ENCODE results near the gene SGF29. TPM values are rescaled to one million over a fixed set of nuclear protein-coding genes. Genes with fewer than 3 reads are reported as not detected.
"Not testable (repeated sequence)": the region's sequence is repeated elsewhere in the genome, so short reads cannot be mapped to it uniquely, and the experiment has no call there.

The SGF29 gene
- total and polyA plus RNA-seq, 2 experiments from 2014 or later: 10.0 to 17.6 TPM

DNA sequence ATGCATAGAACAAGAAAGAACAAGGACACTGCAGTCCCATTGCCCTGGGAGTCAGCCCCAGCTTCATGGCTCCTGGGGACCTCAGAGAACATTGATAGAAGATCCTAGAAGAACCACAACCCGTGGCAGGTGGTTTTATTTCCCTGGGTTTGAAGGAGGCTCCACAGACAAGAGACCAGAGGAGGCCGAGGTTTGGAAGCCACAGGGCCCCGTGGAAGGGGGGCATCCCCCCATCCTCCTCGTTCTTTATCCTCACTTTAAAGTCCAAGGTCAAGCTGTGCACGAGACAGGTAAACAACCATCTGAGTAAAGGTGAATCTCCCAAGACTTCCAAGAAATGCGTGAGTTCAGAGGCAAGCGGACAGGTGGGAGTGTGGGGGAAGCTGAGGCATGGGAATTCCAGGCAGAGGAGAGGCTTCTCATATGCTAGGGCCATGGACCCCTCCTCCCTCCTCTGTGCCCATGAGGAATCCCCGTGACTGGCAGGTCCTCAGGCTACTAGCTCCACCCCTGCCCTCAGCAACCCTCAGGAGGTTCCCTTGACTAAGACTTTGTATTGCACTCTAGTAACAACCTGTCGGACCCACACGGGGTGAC lies 57.0 kb downstream of the SGF29 start (continued):
- no peak for TF ChIP-seq ZNF114 (CRISPR knock-in tag; IDR thresholded peaks at IDR 0.05)
- no peak for TF ChIP-seq REST (IDR thresholded peaks at IDR 0.05; ENCODE audit: unreplicated experiment)

DNA sequence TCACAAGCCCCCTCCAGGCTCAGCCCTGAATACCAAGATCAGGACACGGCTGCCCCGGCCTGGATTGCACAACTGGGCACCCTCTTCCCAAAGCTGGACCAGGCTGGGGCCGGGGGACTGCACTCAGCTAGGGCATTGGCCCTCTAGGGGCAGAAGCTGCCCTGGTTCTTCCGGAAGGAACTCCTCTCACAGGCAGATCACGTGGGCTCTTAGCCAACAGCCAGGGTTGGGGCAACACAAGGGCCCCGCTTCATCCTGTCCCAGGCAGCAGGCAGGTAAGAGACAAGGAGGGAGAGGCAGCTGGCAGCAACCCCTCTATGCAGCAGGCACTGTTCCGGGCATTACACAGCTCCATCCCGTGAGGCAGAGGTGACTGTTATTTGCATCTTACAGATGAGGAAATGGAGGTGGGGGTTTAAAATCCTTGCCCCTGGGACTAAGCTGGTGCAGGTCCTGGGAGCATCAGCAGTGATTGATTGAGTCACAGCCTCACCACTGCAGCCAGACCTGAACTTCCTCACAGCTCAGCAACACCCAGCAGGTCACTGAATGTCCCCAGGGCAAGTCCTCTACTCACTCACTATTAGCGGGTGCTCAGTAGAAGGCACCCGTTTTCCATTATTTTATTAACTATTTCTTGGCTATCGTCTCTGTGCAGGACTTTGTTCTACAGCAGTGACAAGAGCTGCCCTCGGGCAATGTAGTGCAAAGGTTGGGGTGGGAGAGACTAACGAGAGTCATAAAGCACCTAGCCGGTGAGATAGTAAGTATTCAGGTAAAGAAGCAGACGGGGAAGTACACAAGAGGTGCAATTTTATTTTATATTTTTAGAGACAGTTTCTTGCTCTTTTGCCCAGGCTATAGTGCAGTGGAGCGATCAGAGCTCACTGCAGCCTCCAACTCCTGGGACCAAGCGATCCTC lies 58.9 kb downstream of the SGF29 start:
- H3K36me3 ChIP-seq (ENCODE audit: insufficient read depth); H4K20me1 ChIP-seq (replicated peaks; ENCODE audit: insufficient read depth); H3K9me2 ChIP-seq (ENCODE audit: insufficient read depth); H3K27ac ChIP-seq (ENCODE audit: low read depth); H2AFZ ChIP-seq; DNase-seq (ENCODE audit: low spot score); H3F3A ChIP-seq (replicated peaks; ENCODE audit: low read depth); H3K27me3 Mint-ChIP-seq (ENCODE audit: insufficient read depth, low read depth, poor library complexity); H3K4me3 Mint-ChIP-seq; H3K9me3 Mint-ChIP-seq; H3K27me3 ChIP-seq (ENCODE audit: insufficient read depth); H3K27ac Mint-ChIP-seq; H3K4me2 ChIP-seq; H3K36me3 Mint-ChIP-seq (ENCODE audit: low read depth); H3K79me2 ChIP-seq (replicated peaks; ENCODE audit: insufficient read depth); H3K4me3 ChIP-seq: not testable (repeated sequence)
- H3K4me1 ChIP-seq (ENCODE audit: insufficient read depth): peaks cover 10% of the 10 kb centered on the region
- peaks cover 24% of the 10 kb centered on the region for H3K4me1 Mint-ChIP-seq
- ATAC-seq: peak; percentile 36

DNA sequence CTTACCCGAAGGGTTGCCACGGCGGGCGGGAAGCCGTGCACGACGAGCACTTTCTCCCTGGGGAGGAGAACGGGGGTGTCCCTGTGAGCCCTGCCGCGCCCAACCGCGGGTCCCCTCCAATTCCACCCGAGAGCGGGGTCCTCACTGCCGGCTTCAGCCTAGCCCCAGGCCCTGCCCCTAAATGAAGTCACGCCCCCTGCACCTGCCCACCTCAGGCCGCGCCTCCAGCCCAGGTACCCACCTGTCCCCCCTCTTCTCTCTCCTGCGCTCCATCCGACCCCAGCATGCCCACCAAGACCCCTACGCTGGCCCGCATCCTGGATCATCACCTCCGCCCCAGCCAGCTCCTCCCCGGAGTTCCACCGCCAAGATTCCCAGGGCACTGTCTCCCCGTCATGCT lies 60.2 kb downstream of the SGF29 start:
- not testable (repeated sequence) for H3K4me2 ChIP-seq; H4K20me1 ChIP-seq (replicated peaks; ENCODE audit: insufficient read depth); H2AFZ ChIP-seq; H3K27ac Mint-ChIP-seq; H3K36me3 ChIP-seq (ENCODE audit: insufficient read depth); H3K9me2 ChIP-seq (ENCODE audit: insufficient read depth); H3K4me3 Mint-ChIP-seq; H3K9me3 Mint-ChIP-seq; H3K27me3 Mint-ChIP-seq (ENCODE audit: insufficient read depth, low read depth, poor library complexity); H3K79me2 ChIP-seq (replicated peaks; ENCODE audit: insufficient read depth); H3K27ac ChIP-seq (ENCODE audit: low read depth); H3K27me3 ChIP-seq (ENCODE audit: insufficient read depth); H3F3A ChIP-seq (replicated peaks; ENCODE audit: low read depth); H3K36me3 Mint-ChIP-seq (ENCODE audit: low read depth)
- DNase-seq (ENCODE audit: low spot score) (peak; percentile 59), ATAC-seq (peak; percentile 64)
- Histone ChIP-seq H3K4me1 (ENCODE audit: insufficient read depth) (peaks cover 11% of the 10 kb centered on the region), H3K4me3 (peak overlapping the region; percentile 40; the same call in 1 of the 2 replicates)
- H3K4me1 Mint-ChIP-seq: peaks cover 32% of the 10 kb centered on the region

GRCh38 chr16:28614561-28614960 lies 60.8 kb downstream of the SGF29 start:
- not testable (repeated sequence) for H3K36me3 ChIP-seq (ENCODE audit: insufficient read depth); H3K36me3 Mint-ChIP-seq (ENCODE audit: low read depth); H3K27me3 Mint-ChIP-seq (ENCODE audit: insufficient read depth, low read depth, poor library complexity); H3K27ac ChIP-seq (ENCODE audit: low read depth); H3K4me2 ChIP-seq; H3K9me3 Mint-ChIP-seq; H3K4me3 Mint-ChIP-seq; H3K79me2 ChIP-seq (replicated peaks; ENCODE audit: insufficient read depth); ATAC-seq; H3K4me3 ChIP-seq; H3K9me2 ChIP-seq (ENCODE audit: insufficient read depth); H3K27ac Mint-ChIP-seq; H2AFZ ChIP-seq; H4K20me1 ChIP-seq (replicated peaks; ENCODE audit: insufficient read depth); H3K27me3 ChIP-seq (ENCODE audit: insufficient read depth); H3F3A ChIP-seq (replicated peaks; ENCODE audit: low read depth); DNase-seq (ENCODE audit: low spot score)
- peaks cover 27% of the 10 kb centered on the region for H3K4me1 Mint-ChIP-seq
- peaks cover 11% of the 10 kb centered on the region for H3K4me1 ChIP-seq (ENCODE audit: insufficient read depth)

All from GM23338 (cell line).